Pulmonary artery endothelial cell (primary cell): ENCODE data around the gene GGCT. TPM values are rescaled to one million over a fixed set of nuclear protein-coding genes. Genes with fewer than 3 reads are reported as not detected.
"Not testable (repeated sequence)": the region's sequence is repeated elsewhere in the genome, so short reads cannot be mapped to it uniquely, and the experiment has no call there.

Experiments
- DNase-seq: peaks from one replicate; pipeline ENCODE4 v3.0.0-alpha.2; 2011; ENCODE audit warnings: low read depth, low spot score
- total RNA-seq: library from RNA; depleted of rRNA; stranded (reverse); fragments of >200 nt; gene quantifications from 2 replicates; pipeline ENCODE4 v1.2.3, GENCODE V29; 2014

The GGCT gene, protein sequence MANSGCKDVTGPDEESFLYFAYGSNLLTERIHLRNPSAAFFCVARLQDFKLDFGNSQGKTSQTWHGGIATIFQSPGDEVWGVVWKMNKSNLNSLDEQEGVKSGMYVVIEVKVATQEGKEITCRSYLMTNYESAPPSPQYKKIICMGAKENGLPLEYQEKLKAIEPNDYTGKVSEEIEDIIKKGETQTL
- 37.2 and 48.9 TPM in 2 replicates for total RNA-seq

DNA sequence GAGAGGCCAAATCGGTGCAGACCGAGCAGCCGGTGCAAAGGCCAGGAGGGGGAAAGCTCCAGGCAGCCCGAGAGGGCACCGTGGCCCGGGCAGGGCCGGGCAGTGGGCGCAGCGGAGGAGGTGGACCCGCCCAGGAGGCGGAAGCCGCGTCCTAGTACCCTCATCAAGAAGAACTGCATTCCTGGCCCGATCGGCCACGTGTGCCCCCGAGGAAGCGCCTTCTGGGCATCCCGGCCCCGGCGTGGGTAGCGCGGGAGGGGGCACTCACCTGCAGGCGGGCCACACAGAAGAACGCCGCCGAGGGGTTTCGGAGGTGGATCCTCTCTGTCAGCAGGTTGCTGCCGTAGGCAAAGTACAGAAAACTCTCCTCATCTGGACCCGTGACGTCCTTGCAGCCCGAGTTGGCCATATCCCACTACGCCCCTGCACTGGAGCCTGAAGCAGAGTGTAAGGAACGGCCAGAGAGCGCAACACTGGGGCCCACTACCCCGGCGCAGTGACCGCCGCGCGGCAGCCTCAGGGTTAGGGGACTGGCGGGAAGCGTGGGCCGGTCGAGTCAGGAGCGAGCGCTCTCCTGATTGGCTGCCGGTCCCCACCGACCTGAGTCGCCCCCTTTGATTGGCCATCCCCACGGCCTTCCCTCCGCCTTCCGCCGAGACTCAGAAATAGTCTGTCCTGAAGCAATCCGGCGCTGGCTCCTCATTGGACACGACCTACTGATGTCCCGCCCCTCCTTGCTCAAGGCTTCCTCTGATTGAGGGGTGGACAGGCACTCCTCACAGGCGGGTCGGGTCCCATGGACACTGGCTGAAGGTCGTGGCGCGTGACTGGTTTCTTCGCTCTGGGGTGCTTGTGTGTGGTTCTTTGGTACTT, at the start of gene GGCT:
Gene GGCT, minus strand, starts transcription at position 529 of the 873 bp plus-strand sequence. Its CDS starts 120 bp downstream, at position 409.
- peak; percentile 95 for DNase-seq

DNA sequence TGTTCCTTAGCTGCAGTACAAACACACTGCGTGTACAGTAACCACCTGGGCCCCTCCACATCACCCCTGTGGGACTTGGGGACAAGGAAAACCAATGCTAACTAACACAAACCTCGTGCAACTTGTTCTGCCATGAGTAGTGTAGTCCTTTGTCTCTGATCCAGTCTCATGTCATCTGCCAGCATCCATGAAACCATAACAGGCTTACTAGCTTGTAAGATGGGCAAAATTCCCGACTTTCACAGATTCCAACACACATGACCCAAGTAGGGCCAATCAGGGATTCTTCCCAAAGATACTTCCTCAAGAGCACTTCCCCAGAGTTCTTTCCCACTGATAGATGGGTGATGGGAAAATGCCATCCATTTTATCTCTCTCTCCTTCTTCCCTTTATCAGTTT, 48.9 kb upstream of the GGCT start:
- no peak for DNase-seq

DNA sequence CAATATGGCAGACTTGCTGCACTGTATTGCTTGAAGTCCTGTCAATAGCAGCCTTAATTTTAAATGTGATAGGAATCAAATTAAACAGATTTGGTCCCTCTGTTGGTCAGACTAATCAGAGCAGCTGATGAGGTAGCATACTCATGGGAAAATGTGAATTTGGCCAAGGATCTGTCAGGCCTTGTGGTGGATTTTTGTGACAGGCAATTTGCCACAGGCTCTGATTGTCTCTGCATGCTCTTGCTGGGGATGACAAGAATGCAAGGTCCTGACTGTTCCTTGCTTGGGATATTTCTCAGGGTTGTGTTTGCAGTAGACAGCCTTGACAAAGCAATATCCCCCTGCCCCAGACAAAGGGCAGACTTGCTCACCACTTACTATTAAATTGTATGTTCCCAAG, 48.5 kb upstream of the GGCT start:
- no peak for DNase-seq

DNA sequence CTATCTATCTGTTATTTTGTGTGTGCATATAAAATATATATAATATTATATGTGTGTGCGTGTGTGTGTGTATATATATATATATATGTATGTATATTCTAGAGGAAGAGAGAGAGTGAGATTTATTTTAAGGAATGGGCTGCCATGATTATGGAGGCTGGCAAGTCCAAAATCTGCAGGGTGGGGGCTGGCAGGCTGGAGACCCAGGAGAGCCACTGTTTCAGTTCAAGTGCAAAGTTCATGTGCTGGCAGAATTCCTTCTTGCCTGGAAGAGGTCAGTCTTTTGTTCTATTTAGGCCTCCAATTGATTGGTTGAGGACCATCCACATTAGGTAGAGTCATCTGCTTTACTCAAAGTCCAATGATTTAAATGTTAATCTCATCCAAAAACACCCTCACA, 47.7 kb upstream of the GGCT start:
- no peak for DNase-seq

DNA sequence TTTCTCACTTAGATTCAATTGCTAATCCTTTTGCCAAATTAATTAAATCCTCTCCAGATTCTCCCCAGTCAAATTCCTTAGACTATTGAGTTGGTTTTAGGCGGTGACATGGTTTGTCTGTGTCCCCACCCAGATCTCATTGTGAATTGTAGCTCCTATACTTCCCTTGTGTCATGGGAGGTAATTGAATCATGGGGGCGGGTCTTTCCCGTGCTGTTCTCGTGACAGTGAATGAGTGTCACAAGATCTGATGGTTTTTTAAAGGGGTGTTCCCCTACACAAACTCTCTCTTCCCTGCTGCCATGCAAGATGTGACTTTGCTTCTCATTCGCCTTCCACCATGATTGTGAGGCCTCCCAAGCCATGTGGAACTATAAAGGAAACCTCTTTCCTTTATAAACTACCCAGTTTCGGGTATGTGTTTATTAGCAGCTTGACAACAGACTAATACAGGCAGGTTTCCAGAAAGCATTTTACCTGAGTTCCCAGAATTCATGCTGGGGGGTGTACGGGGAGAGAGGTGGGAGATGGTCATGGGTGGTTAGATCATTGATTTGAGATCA, 45.4 kb upstream of the GGCT start:
- DNase-seq, result no peak

DNA sequence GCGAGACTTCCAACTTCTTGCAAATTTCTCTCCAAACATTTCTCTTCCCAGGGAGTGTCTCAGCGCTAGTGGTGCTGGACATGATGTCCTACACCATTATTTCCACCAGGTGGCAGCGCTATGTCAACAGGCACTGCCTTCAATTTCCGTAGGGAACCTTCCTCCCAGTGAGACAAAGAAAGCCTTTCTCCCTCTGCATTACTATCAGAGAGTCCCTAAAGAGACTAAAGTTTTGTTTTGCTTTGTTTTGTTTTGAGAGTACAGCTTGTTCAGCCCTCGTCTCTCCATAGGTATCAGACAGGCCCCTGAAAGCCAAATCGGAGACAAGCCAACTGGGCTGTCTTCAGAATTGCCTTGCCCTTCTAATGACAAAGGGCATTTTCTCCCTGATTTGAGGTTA, 44.2 kb upstream of the GGCT start:
- no peak for DNase-seq

DNA sequence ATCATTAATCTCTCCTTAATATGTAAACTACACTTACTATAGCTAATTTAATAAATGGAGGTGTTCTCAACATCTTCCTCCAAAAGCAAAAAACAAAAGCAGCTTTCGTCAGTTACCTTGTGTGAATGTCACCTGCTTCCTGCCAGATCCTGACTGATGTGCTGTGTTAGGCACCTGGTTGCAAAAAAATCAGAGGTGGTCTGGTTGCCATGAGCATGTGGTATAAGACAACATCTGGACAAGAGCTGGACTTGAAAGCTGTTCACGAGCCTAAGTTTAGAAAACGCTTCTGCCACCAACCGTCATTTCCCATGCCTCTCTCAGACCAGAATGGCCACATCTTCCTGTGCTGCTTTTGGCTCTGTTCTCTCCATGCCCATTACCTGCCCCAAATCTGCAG, 42.0 kb upstream of the GGCT start:
- DNase-seq, result no peak

DNA sequence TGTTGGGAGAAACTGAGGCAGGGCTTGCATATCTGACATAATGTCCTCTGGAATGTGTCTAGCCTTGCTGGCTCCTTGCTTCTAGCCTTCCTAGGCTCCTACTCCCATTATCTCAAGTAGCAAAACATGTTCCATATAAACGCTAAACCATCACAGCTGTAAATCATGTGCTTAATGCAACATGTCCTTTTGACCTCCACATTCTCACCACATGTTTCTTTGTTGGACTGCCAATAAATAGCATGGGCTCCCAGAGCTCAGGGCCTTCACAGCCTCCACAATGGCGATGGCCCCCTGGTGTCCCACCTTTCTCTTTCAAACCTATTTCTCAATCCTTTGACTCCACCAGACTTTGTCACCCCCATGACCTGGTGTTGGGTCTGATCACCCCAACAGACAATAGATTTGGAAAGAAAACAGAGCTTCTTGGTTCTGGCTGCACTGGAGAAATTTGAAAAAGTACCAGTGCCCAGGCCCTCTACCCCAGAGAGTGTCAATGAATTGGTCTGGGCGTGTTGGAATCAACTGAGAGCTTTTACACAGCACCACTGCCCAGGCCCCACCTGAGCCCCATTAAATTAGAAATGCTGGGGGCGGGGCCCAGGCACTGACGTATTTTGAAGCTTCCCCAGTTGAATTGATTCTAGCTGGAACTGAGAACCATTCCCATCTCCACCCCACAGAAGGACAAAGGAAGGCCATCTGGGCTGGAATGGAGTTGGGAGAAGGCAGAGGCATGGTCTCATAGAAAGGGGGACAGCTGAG, 41.3 kb upstream of the GGCT start:
- DNase-seq, result no peak

DNA sequence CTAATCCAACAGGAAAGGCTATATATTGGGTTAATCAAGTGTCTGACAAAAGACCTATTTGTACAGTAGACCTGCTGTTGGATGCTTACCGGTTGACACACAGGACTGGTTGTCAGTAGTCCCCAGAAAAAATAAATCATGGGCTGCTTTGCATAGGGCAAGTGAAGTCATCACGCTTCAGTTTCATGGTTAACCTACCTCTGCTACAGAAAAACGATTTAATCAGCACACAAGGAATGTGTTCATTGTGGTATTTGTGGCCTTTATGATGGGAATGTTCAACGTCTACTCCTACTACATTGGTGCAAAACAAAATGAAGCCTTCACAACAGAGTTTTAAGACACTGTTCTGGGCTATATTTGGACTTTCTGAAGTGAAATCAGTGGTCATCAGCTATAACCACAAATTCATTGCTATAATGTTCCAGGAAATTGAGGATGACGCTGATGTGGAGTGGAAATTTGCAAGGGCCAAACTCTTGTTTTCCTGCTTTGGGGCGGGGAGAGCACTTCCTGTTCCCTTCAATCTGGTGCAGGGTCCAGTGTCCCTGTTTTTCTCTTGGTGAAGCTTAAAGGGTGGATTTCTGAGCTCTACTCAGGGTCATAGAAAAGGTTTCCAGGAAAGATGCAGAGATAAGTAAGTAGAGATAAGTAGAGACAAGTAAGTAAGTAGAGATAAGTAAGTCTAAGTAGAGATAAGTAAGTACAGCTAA, 39.3 kb upstream of the GGCT start:
- DNase-seq, result no peak

DNA sequence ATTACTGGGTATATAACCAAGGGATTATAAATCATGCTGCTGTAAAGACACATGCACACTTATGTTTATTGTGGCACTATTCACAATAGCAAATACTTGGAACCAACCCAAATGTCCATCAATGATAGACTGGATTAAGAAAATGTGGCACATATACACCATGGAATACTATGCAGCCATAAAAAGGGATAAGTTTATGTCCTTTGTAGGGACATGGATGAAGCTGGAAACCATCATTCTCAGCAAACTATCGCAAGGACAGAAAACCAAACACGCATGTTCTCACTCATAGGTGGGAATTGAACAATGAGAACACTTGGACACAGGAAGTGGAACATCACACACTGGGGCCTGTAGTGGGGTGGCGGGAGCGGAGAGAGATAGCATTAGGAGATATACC, 38.5 kb upstream of the GGCT start:
- DNase-seq, result not testable (repeated sequence)

DNA sequence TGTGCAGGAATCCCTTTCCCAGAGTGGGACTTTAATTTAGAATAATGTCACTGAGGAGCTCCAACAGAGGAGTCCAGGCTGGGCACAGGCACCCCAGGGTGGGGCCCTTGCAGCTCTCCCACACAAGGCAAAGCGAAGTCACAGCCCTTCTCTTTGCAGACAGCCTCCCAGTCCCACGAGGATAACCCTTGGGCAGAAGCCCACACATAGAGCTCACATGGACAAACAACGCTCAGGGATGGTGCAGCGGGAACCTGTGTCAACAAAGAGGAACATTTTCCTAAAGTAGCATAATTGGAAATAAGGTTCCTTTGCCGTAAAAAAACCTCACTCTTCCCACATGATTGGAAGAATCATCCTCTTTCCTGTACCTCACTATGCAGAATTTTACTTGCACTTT, 29.3 kb upstream of the GGCT start:
- no peak for DNase-seq

DNA sequence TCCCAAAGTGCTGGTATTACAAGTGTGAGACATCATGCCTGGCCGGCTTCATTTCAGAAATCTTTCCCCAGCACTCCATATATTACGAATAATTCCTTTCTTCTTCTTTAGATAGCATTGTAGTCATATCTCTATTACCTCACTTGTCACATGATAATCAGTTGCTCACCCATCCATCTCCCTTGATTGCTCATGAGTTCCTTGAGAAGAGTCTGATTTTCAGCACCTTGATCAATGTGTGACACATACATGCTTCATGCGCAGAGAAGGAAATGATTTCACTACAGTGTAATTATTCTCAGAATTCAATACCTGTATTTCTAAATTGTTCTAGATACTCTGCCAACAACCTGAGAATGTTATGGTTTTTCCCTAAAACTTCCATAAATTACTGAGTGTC, 26.7 kb upstream of the GGCT start:
- no peak for DNase-seq

DNA sequence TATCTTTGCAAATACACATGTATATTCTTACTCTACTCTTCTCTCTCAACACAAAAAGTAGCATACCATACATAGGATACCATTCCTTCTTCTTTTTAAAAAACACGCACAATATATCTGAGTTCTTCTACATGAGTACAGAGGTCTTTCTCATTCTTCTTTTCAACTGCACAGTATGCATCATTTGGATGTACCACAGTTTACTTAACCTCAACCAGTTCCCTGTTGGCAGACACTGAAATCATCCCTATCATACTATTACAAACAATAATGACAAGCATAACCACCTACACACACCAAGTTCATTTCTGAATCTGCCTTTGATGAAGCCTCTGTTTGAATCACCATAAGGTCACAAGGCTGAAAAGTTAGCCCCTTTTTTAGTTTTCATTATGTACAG, 25.7 kb upstream of the GGCT start:
- no peak for DNase-seq

DNA sequence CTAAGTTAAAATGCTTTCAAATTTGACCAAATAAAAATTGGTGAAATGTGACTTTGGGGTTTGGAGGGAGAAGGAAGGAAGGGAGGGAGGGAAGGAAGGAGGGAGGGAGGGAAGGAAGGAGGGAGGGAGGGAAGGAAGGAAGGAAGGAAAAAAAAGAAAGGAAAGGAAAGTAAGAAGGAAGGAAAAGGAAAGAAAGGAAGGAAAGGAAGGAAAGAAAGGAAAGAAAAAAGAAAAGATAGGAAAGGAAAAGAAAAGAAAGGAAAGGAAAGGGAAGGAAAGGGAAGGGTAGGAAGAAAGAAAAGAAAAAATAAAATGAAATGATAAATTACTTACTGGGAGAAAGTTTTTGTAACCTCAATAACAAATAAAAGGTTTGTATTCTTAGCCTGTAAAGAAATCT, 24.1 kb upstream of the GGCT start:
- DNase-seq, result no peak

DNA sequence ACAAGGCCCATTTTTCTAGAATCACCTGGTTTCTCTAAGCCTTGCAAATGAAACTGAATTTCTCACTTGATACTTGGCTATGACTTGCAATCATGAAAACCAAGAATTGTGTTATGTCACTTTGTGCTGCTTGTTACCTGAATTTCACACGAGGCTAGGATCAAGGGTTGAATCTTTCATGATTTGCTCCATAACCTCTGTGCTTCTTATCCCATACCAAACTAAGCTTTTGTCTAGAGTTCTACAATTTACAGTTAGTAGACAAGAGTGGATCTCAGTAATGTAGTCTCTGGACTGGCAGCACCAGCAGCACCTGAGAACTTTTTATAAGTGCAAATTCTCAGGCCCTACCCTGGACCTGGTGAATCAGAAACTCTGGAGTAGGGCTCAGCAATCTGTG, 22.7 kb upstream of the GGCT start:
- not testable (repeated sequence) for DNase-seq

DNA sequence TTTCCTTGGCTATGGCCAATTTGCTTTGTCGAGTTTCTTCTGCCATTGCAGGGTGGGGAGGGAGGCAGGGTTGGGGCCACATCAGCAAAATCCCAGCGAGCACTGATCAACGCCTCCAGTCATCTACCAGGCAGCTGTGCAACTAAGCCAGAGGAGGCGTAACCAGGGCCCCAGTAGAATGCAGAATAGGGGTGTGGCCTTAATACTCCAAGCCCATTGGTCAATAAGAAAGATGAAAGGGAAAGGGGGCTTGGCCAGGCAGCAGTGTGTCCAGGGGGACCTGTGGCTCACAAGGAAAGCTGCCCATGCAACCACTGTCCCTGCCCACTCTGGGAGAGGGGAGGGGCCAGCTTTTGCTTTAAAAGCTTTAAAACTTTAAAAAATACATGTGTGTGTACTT, 21.5 kb upstream of the GGCT start:
- DNase-seq, result no peak

DNA sequence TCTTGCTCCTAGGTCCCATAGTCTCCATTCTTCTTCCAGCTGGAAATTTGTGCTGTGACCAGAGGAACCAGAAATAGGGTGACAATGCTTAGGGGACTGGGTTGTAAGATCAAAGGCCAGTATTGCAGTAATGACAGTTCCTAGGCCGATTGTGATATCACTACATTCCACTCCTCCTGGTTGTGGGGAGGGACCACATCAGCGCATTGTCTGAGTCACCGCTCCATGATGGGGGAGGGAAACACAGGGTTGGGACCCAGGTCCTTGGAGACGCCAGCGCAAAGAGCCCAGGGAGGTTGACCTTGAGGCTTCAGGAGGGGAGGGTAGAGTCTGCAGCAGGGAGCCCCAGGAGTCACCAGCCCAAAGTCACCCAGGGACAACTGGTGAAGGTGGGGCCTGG, 20.8 kb upstream of the GGCT start:
- no peak for DNase-seq

DNA sequence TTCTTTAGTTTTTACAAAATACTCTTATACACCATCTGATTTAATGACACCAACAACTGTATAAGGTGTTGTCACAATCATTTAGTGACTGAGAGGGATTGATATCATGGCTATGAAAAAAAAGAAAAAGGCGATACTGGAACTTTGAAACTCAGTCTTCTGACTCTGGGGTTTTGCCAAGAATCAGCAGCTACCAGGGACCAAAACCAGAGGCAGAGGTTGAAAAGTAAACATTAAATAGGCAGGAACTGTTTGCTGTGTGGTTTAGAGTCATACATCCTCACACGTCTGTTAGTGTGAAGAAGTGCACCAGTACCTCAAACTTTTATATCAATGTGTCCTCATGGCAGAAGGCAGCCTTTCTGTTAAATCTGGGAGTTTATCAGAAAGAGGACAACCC, 19.9 kb upstream of the GGCT start:
- DNase-seq, result no peak

DNA sequence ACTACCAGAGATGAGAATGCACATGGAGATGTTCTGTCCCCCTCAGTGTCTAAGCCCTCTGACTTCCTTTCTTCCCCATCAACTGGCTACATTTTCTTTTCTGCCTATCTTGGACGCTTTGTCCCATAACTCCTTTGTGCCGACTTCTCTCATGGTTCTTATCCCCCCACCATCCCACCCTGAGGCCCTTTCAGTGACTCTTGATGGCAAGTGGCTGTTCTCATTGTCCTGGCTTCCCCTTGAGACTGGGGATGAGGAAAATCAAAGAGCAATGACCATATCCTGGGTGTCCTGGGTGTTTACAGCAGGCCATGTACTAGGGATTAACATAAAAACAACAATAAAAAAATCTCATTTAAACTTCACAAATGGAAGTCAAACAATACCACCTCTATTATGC, 18.8 kb upstream of the GGCT start:
- DNase-seq, result no peak

DNA sequence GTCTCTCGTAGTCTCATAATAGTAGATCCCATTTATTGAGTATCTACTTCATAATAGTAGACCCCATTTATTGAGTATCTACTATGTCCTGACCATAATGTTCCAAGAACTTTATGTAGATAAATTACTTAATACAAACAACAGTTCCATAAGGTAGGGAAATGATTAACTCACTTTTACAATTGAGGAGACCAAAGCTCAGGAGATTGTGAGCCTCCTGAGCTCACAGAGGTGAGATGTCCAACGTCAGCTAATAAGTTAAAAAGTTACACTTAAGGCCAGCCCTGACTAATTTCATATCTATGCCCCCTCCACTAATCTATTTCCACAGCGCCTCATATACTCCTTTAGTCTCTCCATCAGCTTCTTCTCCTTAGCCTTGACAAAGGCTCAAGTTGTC, 17.5 kb upstream of the GGCT start:
- no peak for DNase-seq

DNA sequence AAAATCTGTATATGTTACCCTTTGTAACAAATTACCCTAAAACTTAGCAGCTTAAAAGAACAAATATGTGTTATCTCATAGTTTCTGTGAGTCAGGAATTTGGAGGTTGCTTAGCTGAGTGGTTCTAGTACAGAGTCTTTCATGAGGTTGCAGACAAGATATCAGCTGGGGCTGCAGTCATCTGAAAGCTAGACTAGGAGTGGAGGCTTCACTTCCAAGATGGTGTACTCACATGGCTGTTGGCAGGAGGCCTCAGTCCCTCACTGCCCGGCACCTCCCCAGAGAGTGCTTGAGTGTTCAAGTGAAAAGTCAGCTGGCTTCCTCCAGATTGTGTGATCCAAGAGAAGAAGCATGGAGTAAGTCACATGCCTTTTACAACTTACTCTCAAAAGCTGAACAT, 16.9 kb upstream of the GGCT start:
- DNase-seq, result no peak
